GDM1 (cell line): ENCODE results near the gene LBH.
A peak's percentile ranks its signal among the peaks of the same experiment; 100 is the strongest.

Experiments used
- DNase-seq: peaks from one replicate; lab custom pipeline; 2025; lab: John Stamatoyannopoulos, UW

The LBH gene

DNA sequence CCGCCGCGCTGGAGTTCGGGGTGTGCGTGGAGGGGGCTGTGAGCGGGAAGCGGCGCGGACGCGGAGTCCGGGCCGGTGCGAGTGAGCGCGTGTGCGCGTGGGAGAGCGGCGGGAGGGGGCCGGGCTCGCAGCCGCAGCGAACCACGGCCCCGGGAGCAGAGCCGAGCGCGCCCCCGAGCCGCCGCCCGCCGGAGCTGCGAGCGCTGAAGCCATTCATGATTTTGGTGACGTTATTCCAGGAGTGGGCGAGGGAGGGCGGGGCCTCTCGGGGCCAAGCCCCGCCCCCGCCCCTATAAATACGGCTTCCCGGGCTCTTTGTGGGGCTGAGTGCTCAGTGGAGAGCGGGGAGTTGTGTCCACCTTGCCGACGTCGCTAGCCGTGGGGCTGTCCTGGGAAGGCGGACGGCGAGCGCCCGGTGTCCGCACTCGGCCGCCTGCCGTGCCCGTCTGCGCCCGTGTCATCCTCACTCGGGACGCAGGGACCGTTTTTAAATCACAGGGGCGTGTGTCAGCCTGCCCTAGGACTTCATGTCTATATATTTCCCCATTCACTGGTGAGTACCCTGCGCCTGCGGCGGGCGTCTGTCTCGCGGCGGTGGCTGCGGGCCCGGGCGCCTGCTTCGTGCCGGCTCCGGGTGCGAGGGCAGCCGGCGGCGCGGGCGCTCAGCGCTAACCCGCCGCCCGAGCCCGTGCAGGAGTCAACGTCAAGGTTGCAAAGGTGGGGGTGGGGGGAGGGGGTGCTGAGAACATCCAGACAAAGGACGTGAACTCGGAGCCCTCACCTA lies at the start of gene LBH:
LBH (plus strand) TSS at position 323 of the 784 bp plus-strand sequence; CDS start at position 528, 205 bp downstream.
- DNase-seq = peak; percentile 44

- no peak for DNase-seq
These were observed 47.3 kb upstream of the LBH start for GRCh38 chr2:30184035-30184434.

- no peak for DNase-seq
These were observed 46.2 kb upstream of the LBH start for GRCh38 chr2:30185178-30185577.

DNA sequence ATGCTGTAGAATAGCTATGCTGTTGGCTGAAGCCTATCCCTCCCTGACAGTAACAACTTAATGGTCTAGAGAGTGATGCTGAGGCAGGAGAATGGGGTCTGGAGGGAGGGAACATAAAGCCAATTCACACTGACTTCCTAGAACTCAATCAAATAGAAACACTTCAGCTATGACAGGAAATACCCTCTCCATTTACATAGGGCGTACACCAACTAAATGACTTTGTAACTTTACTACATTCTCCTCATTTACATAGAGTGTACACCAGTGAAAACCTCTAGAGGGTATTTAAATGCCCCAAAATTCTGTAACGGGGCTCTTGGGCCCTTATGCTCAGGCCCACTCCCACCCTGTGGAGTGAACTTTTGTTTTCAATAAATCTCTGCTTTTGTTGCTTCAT lies 43.0 kb upstream of the LBH start:
- no peak for DNase-seq

- no peak for DNase-seq
These were observed 40.7 kb upstream of the LBH start for GRCh38 chr2:30190637-30191036.

- no peak for DNase-seq
These were observed 40.2 kb upstream of the LBH start for GRCh38 chr2:30191107-30191506.

DNA sequence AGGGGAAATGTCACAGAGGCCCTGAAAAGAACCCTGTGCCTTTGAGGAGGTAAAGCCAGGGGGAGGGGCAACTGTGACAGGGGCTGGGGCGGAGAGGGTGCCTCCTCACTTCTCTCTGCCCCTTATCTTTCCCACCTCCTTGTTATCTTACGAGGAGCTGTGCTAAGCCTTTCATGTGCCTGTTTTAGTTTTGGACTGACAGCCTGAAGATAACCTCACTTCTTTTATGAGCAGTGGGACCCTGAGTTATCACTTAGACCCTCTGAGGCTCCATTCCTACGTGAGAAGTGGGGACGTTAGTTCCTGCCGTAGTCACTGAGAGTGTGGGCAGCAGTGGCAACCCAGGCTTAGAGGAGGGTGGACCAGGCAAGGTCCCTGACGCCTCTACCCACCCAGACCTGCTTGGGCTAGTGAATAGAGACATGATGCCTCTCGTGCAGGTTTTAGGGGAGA lies 39.5 kb upstream of the LBH start:
- DNase-seq = no peak

GRCh38 chr2:30192314-30192713 lies 39.0 kb upstream of the LBH start:
- no peak for DNase-seq

DNA sequence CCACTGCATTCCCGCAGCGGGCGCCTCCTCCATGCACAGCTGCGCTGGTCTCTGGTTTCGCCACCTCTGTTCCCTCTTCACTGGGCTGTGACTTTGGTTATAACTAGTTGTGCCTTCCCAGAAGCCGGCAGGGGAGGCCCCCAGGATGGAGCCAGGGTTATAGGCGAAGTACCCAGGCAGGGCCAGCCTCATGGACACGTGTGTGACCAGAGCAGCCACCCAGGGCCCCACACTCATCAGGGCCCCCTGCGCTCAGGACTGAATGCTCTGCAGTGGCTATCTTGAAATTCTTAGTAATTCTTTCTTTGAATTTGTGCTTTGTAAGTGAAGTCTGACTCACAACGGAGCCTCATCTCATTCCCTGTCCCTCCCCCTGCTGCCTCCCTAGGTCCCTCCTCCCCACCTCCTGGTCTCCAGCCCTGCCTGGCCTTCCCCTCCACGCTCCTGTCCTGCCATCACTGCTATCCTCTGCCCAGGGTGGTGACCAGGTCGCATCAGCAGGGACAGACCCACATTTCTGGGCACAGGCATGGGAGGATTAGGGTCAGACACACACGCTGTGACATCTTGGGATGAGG lies 38.1 kb upstream of the LBH start:
- DNase-seq = no peak

GRCh38 chr2:30194421-30194820 lies 36.9 kb upstream of the LBH start:
- no peak for DNase-seq

DNA sequence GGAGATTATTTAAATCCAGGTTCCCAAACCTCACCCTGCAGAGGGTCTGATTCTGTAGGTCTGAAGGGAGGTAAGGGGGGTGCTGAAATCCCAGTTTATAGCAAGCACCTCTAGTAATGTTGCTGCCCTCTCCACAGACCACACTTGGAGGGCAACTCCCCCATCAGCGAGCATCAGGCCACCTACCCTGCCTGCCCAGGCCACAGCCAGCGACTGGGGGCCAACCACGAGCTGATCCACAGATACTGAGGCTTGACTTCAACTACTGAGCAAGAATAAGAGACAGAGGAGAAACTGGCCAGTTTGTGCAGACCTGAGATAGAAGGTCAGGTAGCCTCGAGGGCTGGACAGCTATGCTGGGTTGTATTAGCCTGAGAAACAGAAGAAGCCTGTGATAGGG lies 36.3 kb upstream of the LBH start:
- no peak for DNase-seq

DNA sequence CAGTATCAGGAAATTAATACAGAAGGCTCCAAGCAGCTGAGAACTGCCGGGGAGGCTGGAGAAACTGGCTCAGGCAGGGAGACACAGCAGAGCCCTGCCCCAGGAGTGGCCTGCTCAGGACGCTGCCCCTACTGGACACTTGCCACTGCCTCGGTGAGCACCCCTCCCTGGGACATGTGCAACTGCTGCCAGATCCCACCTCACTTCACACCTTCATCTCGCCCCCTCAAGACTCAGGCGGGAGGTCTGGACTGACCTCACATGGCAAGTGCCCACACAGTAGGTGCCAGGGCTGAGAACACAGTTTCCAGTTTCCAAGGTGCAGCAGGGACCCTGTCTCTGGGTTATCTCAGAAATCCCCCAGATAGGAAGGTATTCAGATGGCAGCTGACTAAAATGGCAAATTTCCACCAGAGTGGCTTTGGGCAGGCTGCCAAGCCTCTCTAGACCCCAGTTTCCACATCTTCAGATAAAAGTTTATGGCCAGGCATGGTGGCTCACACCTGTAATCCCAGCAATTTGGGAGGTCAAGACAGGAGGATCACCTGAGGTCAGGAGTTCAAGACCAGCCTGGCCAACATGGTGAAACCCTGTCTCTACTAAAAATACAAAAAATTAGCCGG lies 33.7 kb upstream of the LBH start:
- no peak for DNase-seq

- DNase-seq = no peak
These were observed 29.3 kb upstream of the LBH start for GRCh38 chr2:30201990-30202389.

DNA sequence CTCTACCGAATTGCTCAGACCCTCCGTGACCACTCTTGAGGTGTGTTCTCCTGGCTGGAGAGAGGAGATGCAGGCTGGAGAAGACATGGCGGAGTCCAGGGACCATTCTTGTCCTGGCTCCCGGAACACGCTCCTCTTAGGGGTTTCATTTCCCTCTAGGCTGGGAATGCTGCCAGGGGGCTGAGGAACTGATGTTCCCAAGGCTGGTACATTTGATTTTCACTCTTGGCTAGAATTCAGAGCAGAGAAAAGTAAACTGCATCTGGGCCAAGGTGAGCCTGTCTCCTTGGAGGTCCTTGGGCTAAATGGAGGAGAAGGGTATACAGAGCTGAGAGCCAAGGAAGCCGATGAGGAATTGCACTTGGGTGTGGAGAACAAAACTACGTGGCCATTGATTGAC lies 28.2 kb upstream of the LBH start:
- no peak for DNase-seq

DNA sequence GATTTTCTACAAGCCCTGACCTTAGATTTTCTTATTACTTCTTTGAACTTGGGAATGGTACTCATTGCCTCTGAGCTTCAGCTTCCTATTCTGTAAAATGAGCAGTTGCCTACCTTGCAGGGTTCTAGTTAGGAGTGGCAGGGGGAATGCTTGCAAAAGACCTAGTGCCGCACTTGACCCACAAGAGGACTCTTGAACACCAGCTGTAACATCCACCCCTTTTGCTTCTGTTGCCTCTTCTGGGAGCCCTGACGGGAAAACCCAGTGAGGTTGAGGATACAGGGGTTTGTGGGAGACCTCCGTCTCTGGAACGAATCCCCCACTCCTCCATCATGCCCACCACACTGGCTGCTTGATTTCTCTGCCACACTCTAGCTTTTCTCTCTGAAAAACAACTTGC lies 27.1 kb upstream of the LBH start:
- no peak for DNase-seq

DNA sequence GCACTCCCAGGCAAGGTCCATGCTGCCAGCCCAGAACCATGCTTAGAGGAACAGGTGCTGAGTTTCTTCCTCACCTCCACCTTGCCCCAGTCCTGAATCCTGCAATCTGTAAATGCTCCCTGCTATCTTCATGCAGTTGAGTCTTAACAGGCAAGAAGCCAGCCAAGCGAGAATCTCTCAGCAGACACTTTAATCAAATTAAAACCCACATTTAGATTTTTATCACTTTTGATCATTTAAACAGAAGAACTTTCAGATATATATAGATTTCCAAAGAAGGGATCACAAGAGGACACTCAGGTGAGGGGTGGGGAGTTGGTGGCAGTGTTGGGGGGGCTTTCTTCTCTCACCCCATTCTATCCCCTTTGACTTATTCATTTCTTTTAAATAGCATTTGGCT lies 25.9 kb upstream of the LBH start:
- DNase-seq = no peak

DNA sequence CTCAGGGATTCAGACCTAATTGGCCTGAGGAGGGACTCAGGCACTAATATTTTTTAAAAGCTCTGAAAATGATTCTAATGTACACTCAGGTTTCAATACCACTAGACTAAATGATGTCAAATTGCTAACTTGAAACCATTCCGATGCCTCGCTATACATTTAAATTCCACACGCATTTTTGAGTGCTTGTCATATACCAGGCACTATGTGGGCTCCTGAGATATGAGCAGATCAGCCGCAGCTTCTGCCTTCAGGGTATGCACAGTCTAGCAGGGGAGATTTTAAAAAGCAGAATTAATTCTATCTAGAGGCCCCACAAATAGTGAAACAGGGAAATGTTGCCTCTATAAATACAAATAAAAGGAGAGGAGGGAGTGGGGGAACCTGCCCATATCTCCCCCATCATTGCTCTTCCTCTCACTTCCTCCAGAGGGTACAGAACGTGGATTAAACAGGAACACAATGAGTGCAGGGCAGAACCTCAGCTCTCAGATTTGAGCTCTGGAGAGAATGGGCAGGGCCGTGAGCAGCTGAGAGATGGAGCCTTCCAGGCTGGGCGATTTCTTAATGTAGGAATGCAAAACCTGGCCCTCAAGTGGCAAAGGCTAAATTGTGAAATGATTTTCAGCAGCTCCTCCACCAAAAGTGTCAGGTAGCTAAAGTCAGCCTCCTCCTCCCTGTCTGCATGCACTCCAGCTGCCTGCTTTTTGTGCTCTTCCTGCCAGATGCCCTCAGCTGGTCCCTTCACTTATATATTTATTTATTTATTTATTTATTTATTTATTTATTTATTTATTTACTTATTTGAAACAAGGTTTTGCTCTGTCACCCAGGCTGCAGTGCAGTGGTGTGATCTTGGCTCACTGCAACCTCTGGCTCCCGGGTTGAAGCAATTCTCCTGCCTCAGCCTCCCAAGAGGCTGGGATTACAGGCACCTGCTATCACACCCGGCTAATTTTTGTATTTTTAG lies 24.6 kb upstream of the LBH start:
- no peak for DNase-seq

GRCh38 chr2:30208453-30208852 lies 22.9 kb upstream of the LBH start:
- peak; percentile 30 for DNase-seq

GRCh38 chr2:30209227-30209626 lies 22.1 kb upstream of the LBH start:
- DNase-seq = no peak

DNA sequence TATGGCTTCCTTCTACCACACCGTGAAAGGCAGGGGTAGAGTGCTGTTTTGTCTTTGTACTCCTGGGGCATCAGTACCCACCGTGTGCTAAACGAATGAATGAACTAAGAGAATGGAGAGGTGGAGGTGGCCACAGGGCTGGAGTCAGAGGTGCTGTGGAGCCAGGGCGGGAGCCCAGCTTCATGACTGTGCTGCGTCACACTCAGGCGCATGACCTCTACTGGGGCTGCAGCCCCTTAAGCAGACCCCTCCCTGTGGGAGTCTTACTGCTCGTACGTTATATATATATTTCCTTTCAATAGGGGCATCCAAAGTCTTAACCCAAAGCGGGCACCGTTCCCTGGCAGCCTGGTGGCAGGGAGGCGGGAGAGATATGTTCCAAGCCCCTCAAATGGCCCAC lies 18.0 kb upstream of the LBH start:
- DNase-seq = no peak

DNA sequence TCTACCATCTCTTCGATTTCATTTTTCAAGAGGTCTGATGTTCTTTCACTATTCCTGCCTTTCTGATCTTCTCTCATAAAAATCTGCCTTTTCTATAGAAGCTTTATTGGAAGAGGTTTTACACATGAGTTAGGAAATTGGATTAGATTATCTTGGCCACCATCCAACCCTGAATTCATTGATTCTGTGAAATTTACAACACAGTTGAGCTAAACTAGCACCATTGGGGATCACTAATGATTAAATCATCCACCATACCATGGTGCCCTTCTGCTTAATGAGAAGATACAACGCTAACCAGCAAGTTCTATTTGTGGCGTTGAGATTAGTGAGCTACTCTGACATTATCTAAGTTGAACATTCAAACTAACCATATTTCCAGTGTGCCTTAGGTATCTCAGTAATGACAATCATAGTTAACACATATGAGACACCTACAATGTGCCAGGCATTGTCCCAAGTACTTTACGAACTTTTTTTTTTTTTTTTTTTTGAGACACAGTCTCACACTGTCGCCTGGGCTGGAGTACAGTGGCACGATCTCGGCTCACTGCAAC lies 17.3 kb upstream of the LBH start:
- DNase-seq = no peak

DNA sequence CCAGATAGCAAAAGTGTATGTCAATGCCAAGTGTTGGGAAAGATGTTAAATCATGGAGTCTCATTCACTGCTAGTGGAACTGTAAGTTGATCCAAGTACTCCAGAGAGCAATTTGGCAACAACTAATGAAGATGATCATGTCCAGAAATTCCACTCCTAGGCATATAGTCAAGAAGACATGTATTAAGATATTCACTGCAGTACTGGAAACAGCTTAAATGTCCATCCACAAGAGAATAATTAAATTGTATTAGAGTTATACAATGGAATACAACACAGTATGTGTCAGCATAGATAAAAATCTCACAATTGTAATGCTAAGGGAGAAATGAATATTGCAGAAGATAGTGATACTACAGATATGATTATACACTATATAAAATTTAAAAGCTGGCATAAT lies 15.2 kb upstream of the LBH start:
- no peak for DNase-seq
